SK-N-SH (cell line): ENCODE data around the gene NPAS3. TPM values are rescaled to one million over a fixed set of nuclear protein-coding genes. Genes with fewer than 3 reads are reported as not detected.

Experiments
- CTCF ChIA-PET: fragments of 300-600, 350-600 bp; formaldehyde crosslinking; extraction: SDS; loops from one replicate; lab custom pipeline; 2021; lab: Yijun Ruan, JAX
- POLR2A ChIA-PET: fragments of 350-600 bp; sonication (Branson Sonifier 250); formaldehyde crosslinking; extraction: SDS; loops from one replicate; lab custom pipeline; 2020; ENCODE audit warnings: antibody characterized with exemption, inconsistent platforms; lab: Yijun Ruan, JAX
- DNase-seq: peaks from one replicate; pipeline ENCODE4 v3.0.0; 2012
- H2AFZ ChIP-seq: fragments of 200-600 bp; sonication (generic); 2 replicates; pipeline ENCODE4 v1.8.1; 2016; ENCODE audit warnings: antibody characterized with exemption, mild to moderate bottlenecking, low read depth
- H3F3A ChIP-seq: fragments of 200-600 bp; sonication (generic); replicated peaks from 2 replicates; pipeline ENCODE3; 2016; ENCODE audit warnings: antibody characterized with exemption, mild to moderate bottlenecking; ENCODE audit not compliant: insufficient read depth
- H3K27ac ChIP-seq, 2 experiments: fragments of 200-500 bp in 1 of 2; fragments of 200-600 bp in 1 of 2; sonication (Bioruptor generic) in 1 of 2; sonication (generic), shearing (Covaris generic) in 1 of 2; 2 replicates each; pipeline versions ENCODE4 v1.5.1 to v1.6.1; 2014 to 2016; ENCODE audit warnings: low read depth in 2 of 2, inconsistent platforms in 1 of 2, low read length in 1 of 2, mild to moderate bottlenecking in 1 of 2, mixed read lengths in 1 of 2
- H3K27me3 ChIP-seq: fragments of 200-600 bp; sonication (generic), shearing (Covaris generic); 2 replicates; pipeline ENCODE4 v1.6.1; 2016; ENCODE audit warnings: mixed run types; ENCODE audit not compliant: insufficient read depth
- H3K36me3 ChIP-seq, 2 experiments: fragments of 200-500 bp in 1 of 2; fragments of 200-600 bp in 1 of 2; sonication (Bioruptor generic) in 1 of 2; sonication (generic) in 1 of 2; replicated peaks in 1 of 2; 2 replicates each; pipeline versions ENCODE3 to v1.5.1; 2014 to 2016; ENCODE audit warnings: low read length in 1 of 2, mild to moderate bottlenecking in 1 of 2; ENCODE audit not compliant: insufficient read depth in 2 of 2, control insufficient read depth in 1 of 2
- H3K4me1 ChIP-seq, 2 experiments: fragments of 200-500 bp in 1 of 2; fragments of 200-600 bp in 1 of 2; sonication (Bioruptor generic) in 1 of 2; sonication (generic), shearing (Covaris generic) in 1 of 2; 2 replicates each; pipeline versions ENCODE4 v1.5.1 to v1.6.1; 2014 to 2016; ENCODE audit warnings: low read depth in 1 of 2, low read length in 1 of 2, mixed run types in 1 of 2; ENCODE audit not compliant: insufficient read depth in 2 of 2, control insufficient read depth in 1 of 2
- H3K4me2 ChIP-seq: fragments of 200-600 bp; sonication (generic), shearing (Covaris generic); 2 replicates; pipeline ENCODE4 v1.6.1; 2017; ENCODE audit warnings: mixed run types
- H3K4me3 ChIP-seq, 2 experiments: fragments of 200-500 bp in 1 of 2; fragments of 200-600 bp in 1 of 2; sonication (Bioruptor generic) in 1 of 2; sonication (generic), shearing (Covaris generic) in 1 of 2; 2 replicates each; pipeline versions ENCODE4 v1.5.1 to v1.8.1; 2014 to 2016; ENCODE audit warnings: low read depth in 2 of 2, inconsistent platforms in 1 of 2, low read length in 1 of 2, mild to moderate bottlenecking in 1 of 2, mixed read lengths in 1 of 2, moderate library complexity in 1 of 2
- H3K79me2 ChIP-seq: fragments of 200-600 bp; sonication (generic); 2 replicates; pipeline ENCODE4 v1.8.1; 2017; ENCODE audit warnings: mild to moderate bottlenecking; ENCODE audit not compliant: insufficient read depth
- H3K9ac ChIP-seq: fragments of 200-600 bp; sonication (generic); 2 replicates; pipeline ENCODE4 v1.6.1; 2017; ENCODE audit warnings: mixed run types
- H3K9me2 ChIP-seq: fragments of 200-600 bp; sonication (generic); 2 replicates; pipeline ENCODE4 v1.6.1; 2017; ENCODE audit warnings: mixed run types
- H3K9me3 ChIP-seq: fragments of 200-600 bp; sonication (generic); 2 replicates; pipeline ENCODE4 v1.6.1; 2017; ENCODE audit warnings: mixed run types, mild to moderate bottlenecking, moderate library complexity
- H4K20me1 ChIP-seq: fragments of 200-600 bp; sonication (generic); 2 replicates; pipeline ENCODE4 v1.6.1; 2017; ENCODE audit warnings: mild to moderate bottlenecking, mixed run types; ENCODE audit not compliant: insufficient read depth
- ELF1 ChIP-seq: IDR thresholded peaks from 2 replicates; pipeline ENCODE4 v1.4.0; 2012
- FOXM1 ChIP-seq: IDR thresholded peaks from 2 replicates; pipeline ENCODE4 v1.4.0; 2012; ENCODE audit warnings: low read depth, mild to moderate bottlenecking
- GABPA ChIP-seq: IDR thresholded peaks from 2 replicates; pipeline ENCODE4 v1.4.0; 2012; ENCODE audit warnings: low read depth, mild to moderate bottlenecking
- JUND ChIP-seq: IDR thresholded peaks from 2 replicates; pipeline ENCODE4 v1.4.0; 2012
- MEF2A ChIP-seq: IDR thresholded peaks from 2 replicates; pipeline ENCODE4 v1.4.0; 2012; ENCODE audit warnings: low read depth, borderline replicate concordance
- MXI1 ChIP-seq: IDR thresholded peaks from 2 replicates; pipeline ENCODE4 v1.6.1; 2012; ENCODE audit warnings: mild to moderate bottlenecking, low read depth, low read length, improper control_type of control experiment
- NFIC ChIP-seq: IDR thresholded peaks from 2 replicates; pipeline ENCODE4 v1.4.0; 2012; ENCODE audit warnings: borderline replicate concordance
- RAD21 ChIP-seq: IDR thresholded peaks from 2 replicates; pipeline ENCODE4 v1.6.1; 2012; ENCODE audit warnings: mild to moderate bottlenecking, low read length
- RCOR1 ChIP-seq: fragments of 150-350 bp; IDR thresholded peaks from 2 replicates; pipeline ENCODE4 v1.6.1; 2017; ENCODE audit warnings: antibody characterized with exemption, low read length
- SIN3A ChIP-seq: IDR thresholded peaks from 2 replicates; pipeline ENCODE4 v1.6.1; 2012; ENCODE audit warnings: low read depth, mild to moderate bottlenecking, low read length, moderate library complexity, borderline replicate concordance
- SMC3 ChIP-seq: IDR thresholded peaks from 2 replicates; pipeline ENCODE4 v1.6.1; 2012; ENCODE audit warnings: low read depth, low read length, improper control_type of control experiment
- TAF1 ChIP-seq: IDR thresholded peaks from 2 replicates; pipeline ENCODE4 v1.6.1; 2012; ENCODE audit warnings: low read depth, mild to moderate bottlenecking, low read length, moderate library complexity, borderline replicate concordance
- TEAD4 ChIP-seq: IDR thresholded peaks from 2 replicates; pipeline ENCODE4 v1.4.0; 2012; ENCODE audit warnings: mild to moderate bottlenecking, borderline replicate concordance; ENCODE audit not compliant: insufficient read depth
- WGBS: methylation state at CpG from one replicate; pipeline ENCODE4 v1.1.6; 2017; ENCODE audit warnings: low lambda C conversion rate; 5-methylcytosine and 5-hydroxymethylcytosine counted together
- polyA plus RNA-seq, 3 experiments: library from polyadenylated mRNA; depleted of rRNA; stranded (reverse); fragments of >200 nt; gene quantifications; 2 replicates each; pipeline ENCODE4 v1.2.3, GENCODE V29; 2012
- TF ChIP-seq, protein P1 (sequence below): IDR thresholded peaks from 2 replicates; pipeline ENCODE4; 2012
- TF ChIP-seq, protein P2 (sequence below): IDR thresholded peaks from 2 replicates; pipeline ENCODE4 v1.4.0; 2012; ENCODE audit warnings: low read depth, borderline replicate concordance
- TF ChIP-seq, protein P3 (sequence below): IDR thresholded peaks from 2 replicates; pipeline ENCODE4 v1.4.0; 2012; ENCODE audit warnings: low read depth, borderline replicate concordance

NPAS3 gene
- polyA plus RNA-seq, 1 of the 3 experiments (the other 2 are of a cell fraction) = 4.3 TPM

DNA sequence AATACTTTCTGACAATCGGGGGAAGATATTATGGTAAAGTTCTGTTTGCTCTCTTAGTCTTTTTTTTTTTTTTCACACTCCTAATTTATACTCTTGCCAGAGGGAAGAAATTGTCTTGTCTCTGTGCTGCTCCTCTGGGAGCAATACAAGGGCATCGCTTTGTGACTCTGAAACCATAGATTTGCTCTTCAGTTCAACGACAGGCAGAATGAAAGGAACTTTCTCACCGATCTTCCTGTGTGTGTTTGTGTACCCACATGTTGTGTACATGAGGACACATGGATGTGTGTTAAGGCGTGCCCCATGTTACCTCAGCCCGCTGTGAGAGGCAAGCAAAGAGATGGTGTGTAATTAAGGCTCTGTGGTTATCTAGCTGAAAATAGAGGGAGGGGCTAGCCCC lies 554.6 kb downstream of the NPAS3 start:
- Histone ChIP-seq H3K79me2 (no peaks in the 10 kb centered on the region), H4K20me1 (no peaks in the 10 kb centered on the region), H3K4me1 (no peaks in the 10 kb centered on the region; a peak in 2 of 4 replicates), H3K4me3 (no peak overlapping the region), H3K27me3 (no peaks in the 10 kb centered on the region), H3K9me2 (no peaks in the 10 kb centered on the region), H3K9ac (no peak overlapping the region), H3K27ac (no peak overlapping the region), H3K36me3 (no peaks in the 10 kb centered on the region), H2AFZ (no peak overlapping the region), H3F3A (no peaks in the 10 kb centered on the region), H3K4me2 (no peak overlapping the region), H3K9me3 (no peaks in the 10 kb centered on the region)
- no peak for DNase-seq
- WGBS = 83% methylated on average over 6 of the region's 6 CpGs
- TF ChIP-seq TAF1 = no peak
- no peak for TF ChIP-seq JUND
- TF ChIP-seq FOXM1 = no peak
- TF ChIP-seq, protein P1, sequence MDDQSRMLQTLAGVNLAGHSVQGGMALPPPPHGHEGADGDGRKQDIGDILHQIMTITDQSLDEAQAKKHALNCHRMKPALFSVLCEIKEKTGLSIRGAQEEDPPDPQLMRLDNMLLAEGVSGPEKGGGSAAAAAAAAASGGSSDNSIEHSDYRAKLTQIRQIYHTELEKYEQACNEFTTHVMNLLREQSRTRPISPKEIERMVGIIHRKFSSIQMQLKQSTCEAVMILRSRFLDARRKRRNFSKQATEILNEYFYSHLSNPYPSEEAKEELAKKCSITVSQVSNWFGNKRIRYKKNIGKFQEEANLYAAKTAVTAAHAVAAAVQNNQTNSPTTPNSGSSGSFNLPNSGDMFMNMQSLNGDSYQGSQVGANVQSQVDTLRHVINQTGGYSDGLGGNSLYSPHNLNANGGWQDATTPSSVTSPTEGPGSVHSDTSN = no peak
- no peak for TF ChIP-seq MXI1
- TF ChIP-seq, protein P2, sequence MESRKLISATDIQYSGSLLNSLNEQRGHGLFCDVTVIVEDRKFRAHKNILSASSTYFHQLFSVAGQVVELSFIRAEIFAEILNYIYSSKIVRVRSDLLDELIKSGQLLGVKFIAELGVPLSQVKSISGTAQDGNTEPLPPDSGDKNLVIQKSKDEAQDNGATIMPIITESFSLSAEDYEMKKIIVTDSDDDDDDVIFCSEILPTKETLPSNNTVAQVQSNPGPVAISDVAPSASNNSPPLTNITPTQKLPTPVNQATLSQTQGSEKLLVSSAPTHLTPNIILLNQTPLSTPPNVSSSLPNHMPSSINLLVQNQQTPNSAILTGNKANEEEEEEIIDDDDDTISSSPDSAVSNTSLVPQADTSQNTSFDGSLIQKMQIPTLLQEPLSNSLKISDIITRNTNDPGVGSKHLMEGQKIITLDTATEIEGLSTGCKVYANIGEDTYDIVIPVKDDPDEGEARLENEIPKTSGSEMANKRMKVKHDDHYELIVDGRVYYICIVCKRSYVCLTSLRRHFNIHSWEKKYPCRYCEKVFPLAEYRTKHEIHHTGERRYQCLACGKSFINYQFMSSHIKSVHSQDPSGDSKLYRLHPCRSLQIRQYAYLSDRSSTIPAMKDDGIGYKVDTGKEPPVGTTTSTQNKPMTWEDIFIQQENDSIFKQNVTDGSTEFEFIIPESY = no peak
- no peak for TF ChIP-seq GABPA
- TF ChIP-seq, protein P3, sequence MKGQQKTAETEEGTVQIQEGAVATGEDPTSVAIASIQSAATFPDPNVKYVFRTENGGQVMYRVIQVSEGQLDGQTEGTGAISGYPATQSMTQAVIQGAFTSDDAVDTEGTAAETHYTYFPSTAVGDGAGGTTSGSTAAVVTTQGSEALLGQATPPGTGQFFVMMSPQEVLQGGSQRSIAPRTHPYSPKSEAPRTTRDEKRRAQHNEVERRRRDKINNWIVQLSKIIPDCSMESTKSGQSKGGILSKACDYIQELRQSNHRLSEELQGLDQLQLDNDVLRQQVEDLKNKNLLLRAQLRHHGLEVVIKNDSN = no peak
- TF ChIP-seq RAD21 = no peak
- ChIA-PET POLR2A (no interaction called here), CTCF (no interaction called here)

DNA sequence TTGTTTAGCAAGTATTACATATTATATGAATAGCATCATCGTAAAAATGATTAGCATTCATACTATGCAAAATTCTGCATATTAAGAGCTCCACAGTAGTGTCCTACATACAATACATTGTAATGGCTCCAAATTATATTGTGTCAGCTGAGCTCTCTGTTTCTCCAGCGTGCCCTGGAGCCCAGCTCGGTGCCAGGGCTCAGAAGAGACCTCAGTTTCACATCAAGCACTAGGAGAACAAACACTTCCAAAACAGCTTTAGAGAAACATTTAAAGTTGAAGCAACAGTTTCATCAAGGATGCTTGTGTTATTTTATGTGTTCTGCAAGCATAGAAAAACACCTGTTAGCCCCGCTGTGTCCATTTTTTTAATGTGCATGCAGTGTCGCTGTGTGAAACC lies 555.3 kb downstream of the NPAS3 start:
- ChIA-PET POLR2A (no interaction called here), CTCF (no interaction called here)
- H3K4me3 ChIP-seq = no peak overlapping the region
- WGBS = 87% methylated on average over 5 of the region's 5 CpGs
- no peak overlapping the region for H3K4me2 ChIP-seq
- H3K79me2 ChIP-seq = no peaks in the 10 kb centered on the region
- no peak overlapping the region for H3K27ac ChIP-seq
- no peaks in the 10 kb centered on the region; a peak in 2 of 4 replicates for H3K4me1 ChIP-seq
- TF ChIP-seq SIN3A (no peak), MXI1 (no peak), RCOR1 (no peak), MEF2A (no peak), NFIC (no peak), ELF1 (no peak), FOXM1 (no peak), SMC3 (no peak), GABPA (no peak), TEAD4 (no peak)
- TF ChIP-seq, protein P1 = no peak
- H3K36me3 ChIP-seq = no peaks in the 10 kb centered on the region
- no peak overlapping the region for H3K9ac ChIP-seq
- no peaks in the 10 kb centered on the region for H3K9me3 ChIP-seq
- H2AFZ ChIP-seq = no peak overlapping the region
- no peak for DNase-seq
- H3F3A ChIP-seq = no peaks in the 10 kb centered on the region
- no peaks in the 10 kb centered on the region for H3K9me2 ChIP-seq
- H3K27me3 ChIP-seq = no peaks in the 10 kb centered on the region
- H4K20me1 ChIP-seq = no peaks in the 10 kb centered on the region
